ENCODE measurements around the gene CDH4. TPM values are rescaled to one million over a fixed set of nuclear protein-coding genes. Genes with fewer than 3 reads are reported as not detected.

CDH4 gene
- total RNA-seq, 1 experiment from 2014 or later: not detected

- Histone ChIP-seq H3K9me3 (ENCODE audit: low read length) (no peaks in the 10 kb centered on the region), H3K79me2 (ENCODE audit: low read length) (no peaks in the 10 kb centered on the region), H4K20me1 (ENCODE audit: insufficient read depth, low read depth, low read length) (no peaks in the 10 kb centered on the region), H2AFZ (ENCODE audit: low read length) (no peak overlapping the region), H3K9ac (ENCODE audit: low read length) (no peak overlapping the region), H3K36me3 (ENCODE audit: insufficient read depth, low read length) (no peaks in the 10 kb centered on the region), H3K4me1 (ENCODE audit: low read length) (no peaks in the 10 kb centered on the region), H3K4me3 (ENCODE audit: low read length) (no peak overlapping the region), H3K4me2 (ENCODE audit: low read depth, low read length, poor library complexity, severe bottlenecking) (no peak overlapping the region), H3K27me3 (ENCODE audit: low read length) (no peaks in the 10 kb centered on the region), H3K27ac (ENCODE audit: low read length) (no peak overlapping the region), H3K9me2 (replicated peaks; ENCODE audit: insufficient read depth, low read length) (no peaks in the 10 kb centered on the region)
- no peak for DNase-seq
These were observed 268.9 kb downstream of the CDH4 start for GRCh38 chr20:61520893-61521460.

DNA sequence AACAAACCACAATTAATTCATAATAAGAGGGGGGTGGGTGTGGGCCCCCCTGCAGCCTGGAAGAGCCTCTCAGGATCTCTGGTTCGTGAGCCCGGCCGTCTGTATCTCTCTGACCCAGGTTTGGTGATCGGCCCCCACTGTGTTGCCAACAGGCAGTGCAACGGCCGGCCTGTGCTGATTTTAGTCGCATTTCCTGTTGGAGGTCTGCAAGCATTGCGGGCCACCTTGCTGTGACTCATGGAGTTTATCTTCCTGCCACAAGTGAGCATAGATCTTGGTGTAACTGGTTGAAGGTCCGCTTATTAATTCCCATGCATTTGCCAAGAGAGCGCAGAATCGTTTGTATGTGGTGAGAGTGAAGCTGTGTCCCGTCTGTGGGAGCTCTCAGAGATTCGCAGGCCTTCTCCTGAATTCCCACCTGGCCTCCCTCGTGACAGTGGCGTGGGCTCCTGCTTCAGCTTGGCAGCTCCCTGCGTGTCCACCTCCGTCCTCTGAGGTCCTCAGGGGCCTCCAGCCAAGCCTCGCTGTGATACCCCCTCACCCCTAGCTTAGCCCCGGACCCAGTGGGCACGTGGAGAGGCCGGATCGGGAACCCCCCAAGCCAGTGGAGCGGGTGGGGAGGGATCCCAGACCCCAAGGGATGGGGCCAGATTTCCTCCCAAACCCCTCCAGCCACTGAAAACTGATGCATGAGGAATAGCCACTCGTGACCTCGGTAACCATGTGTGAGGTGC lies 269.8 kb downstream of the CDH4 start:
- Histone ChIP-seq H3K9ac (ENCODE audit: low read length) (no peak overlapping the region), H3K27me3 (ENCODE audit: low read length) (no peaks in the 10 kb centered on the region), H2AFZ (ENCODE audit: low read length) (no peak overlapping the region), H3K4me3 (ENCODE audit: low read length) (no peak overlapping the region), H3K9me2 (replicated peaks; ENCODE audit: insufficient read depth, low read length) (no peaks in the 10 kb centered on the region), H4K20me1 (ENCODE audit: insufficient read depth, low read depth, low read length) (no peaks in the 10 kb centered on the region), H3K36me3 (ENCODE audit: insufficient read depth, low read length) (no peaks in the 10 kb centered on the region), H3K79me2 (ENCODE audit: low read length) (no peaks in the 10 kb centered on the region), H3K9me3 (ENCODE audit: low read length) (no peaks in the 10 kb centered on the region), H3K4me2 (ENCODE audit: low read depth, low read length, poor library complexity, severe bottlenecking) (no peak overlapping the region), H3K4me1 (ENCODE audit: low read length) (no peaks in the 10 kb centered on the region), H3K27ac (ENCODE audit: low read length) (no peak overlapping the region)
- no peak for DNase-seq

DNA sequence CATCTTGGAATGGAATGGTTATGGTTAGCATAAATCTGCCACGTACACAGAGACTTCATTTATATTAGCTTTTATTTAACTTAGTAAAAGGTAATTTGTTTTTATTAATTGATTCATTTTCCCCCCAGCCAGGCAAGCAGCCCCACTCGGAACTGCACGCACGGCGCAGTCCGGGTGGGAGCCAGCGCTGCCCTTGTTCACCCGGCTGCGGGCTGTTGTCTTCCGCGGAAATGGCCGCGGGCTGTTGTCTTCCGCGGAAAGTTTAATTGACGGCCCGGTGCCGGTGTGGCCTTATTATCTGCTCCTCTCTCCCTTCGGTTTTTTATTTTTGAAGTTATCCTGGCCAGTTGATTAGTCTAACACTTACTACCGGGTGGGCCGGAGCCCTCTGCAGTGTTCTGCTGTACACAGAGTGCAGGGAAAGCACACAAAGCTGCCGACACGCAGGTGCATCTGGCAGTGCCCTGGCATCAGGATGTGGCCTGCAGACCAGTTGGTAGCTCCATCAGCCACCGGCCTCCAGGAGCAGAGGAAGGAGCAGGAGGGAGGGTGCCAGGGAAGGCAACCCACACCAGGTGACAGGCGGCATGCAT lies 270.5 kb downstream of the CDH4 start:
- Histone ChIP-seq H4K20me1 (ENCODE audit: insufficient read depth, low read depth, low read length) (no peaks in the 10 kb centered on the region), H3K27ac (ENCODE audit: low read length) (no peak overlapping the region), H3K9me3 (ENCODE audit: low read length) (no peaks in the 10 kb centered on the region), H3K9ac (ENCODE audit: low read length) (no peak overlapping the region), H3K27me3 (ENCODE audit: low read length) (no peaks in the 10 kb centered on the region), H3K4me3 (ENCODE audit: low read length) (no peak overlapping the region), H3K4me2 (ENCODE audit: low read depth, low read length, poor library complexity, severe bottlenecking) (no peak overlapping the region), H3K36me3 (ENCODE audit: insufficient read depth, low read length) (no peaks in the 10 kb centered on the region), H2AFZ (ENCODE audit: low read length) (no peak overlapping the region), H3K9me2 (replicated peaks; ENCODE audit: insufficient read depth, low read length) (no peaks in the 10 kb centered on the region), H3K79me2 (ENCODE audit: low read length) (no peaks in the 10 kb centered on the region), H3K4me1 (ENCODE audit: low read length) (no peaks in the 10 kb centered on the region)
- DNase-seq: no peak

- no peaks in the 10 kb centered on the region for H3K27me3 ChIP-seq (ENCODE audit: low read length)
- no peaks in the 10 kb centered on the region for H3K4me1 ChIP-seq (ENCODE audit: low read length)
- H3K4me3 ChIP-seq (ENCODE audit: low read length): no peak overlapping the region
- no peaks in the 10 kb centered on the region for H3K9me2 ChIP-seq (replicated peaks; ENCODE audit: insufficient read depth, low read length)
- no peak overlapping the region for H3K4me2 ChIP-seq (ENCODE audit: low read depth, low read length, poor library complexity, severe bottlenecking)
- no peaks in the 10 kb centered on the region for H4K20me1 ChIP-seq (ENCODE audit: insufficient read depth, low read depth, low read length)
- H3K36me3 ChIP-seq (ENCODE audit: insufficient read depth, low read length): no peaks in the 10 kb centered on the region
- no peak for DNase-seq
- H3K9ac ChIP-seq (ENCODE audit: low read length): no peak overlapping the region
- no peak overlapping the region for H2AFZ ChIP-seq (ENCODE audit: low read length)
- H3K9me3 ChIP-seq (ENCODE audit: low read length): no peaks in the 10 kb centered on the region
- H3K79me2 ChIP-seq (ENCODE audit: low read length): no peaks in the 10 kb centered on the region
- no peak overlapping the region for H3K27ac ChIP-seq (ENCODE audit: low read length)
These were observed 271.1 kb downstream of the CDH4 start for GRCh38 chr20:61523145-61523544.

GRCh38 chr20:61524951-61525666 lies 273.0 kb downstream of the CDH4 start:
- no peaks in the 10 kb centered on the region for H3K9me2 ChIP-seq (replicated peaks; ENCODE audit: insufficient read depth, low read length)
- no peak for DNase-seq
- no peaks in the 10 kb centered on the region for H3K4me1 ChIP-seq (ENCODE audit: low read length)
- H3K4me2 ChIP-seq (ENCODE audit: low read depth, low read length, poor library complexity, severe bottlenecking): no peak overlapping the region
- H3K27ac ChIP-seq (ENCODE audit: low read length): no peak overlapping the region
- no peak overlapping the region for H3K9ac ChIP-seq (ENCODE audit: low read length)
- H3K27me3 ChIP-seq (ENCODE audit: low read length): no peaks in the 10 kb centered on the region
- no peaks in the 10 kb centered on the region for H3K36me3 ChIP-seq (ENCODE audit: insufficient read depth, low read length)
- no peak overlapping the region for H2AFZ ChIP-seq (ENCODE audit: low read length)
- H3K4me3 ChIP-seq (ENCODE audit: low read length): no peak overlapping the region
- no peaks in the 10 kb centered on the region for H3K9me3 ChIP-seq (ENCODE audit: low read length)
- no peaks in the 10 kb centered on the region for H4K20me1 ChIP-seq (ENCODE audit: insufficient read depth, low read depth, low read length)
- H3K79me2 ChIP-seq (ENCODE audit: low read length): no peaks in the 10 kb centered on the region

- H3K9ac ChIP-seq (ENCODE audit: low read length): no peak overlapping the region
- no peaks in the 10 kb centered on the region for H3K36me3 ChIP-seq (ENCODE audit: insufficient read depth, low read length)
- no peak overlapping the region for H3K4me3 ChIP-seq (ENCODE audit: low read length)
- H3K27ac ChIP-seq (ENCODE audit: low read length): no peak overlapping the region
- no peak overlapping the region for H3K4me2 ChIP-seq (ENCODE audit: low read depth, low read length, poor library complexity, severe bottlenecking)
- no peaks in the 10 kb centered on the region for H3K27me3 ChIP-seq (ENCODE audit: low read length)
- H4K20me1 ChIP-seq (ENCODE audit: insufficient read depth, low read depth, low read length): no peaks in the 10 kb centered on the region
- no peaks in the 10 kb centered on the region for H3K79me2 ChIP-seq (ENCODE audit: low read length)
- H3K4me1 ChIP-seq (ENCODE audit: low read length): no peaks in the 10 kb centered on the region
- H3K9me3 ChIP-seq (ENCODE audit: low read length): no peaks in the 10 kb centered on the region
- no peak for DNase-seq
- H2AFZ ChIP-seq (ENCODE audit: low read length): no peak overlapping the region
- no peaks in the 10 kb centered on the region for H3K9me2 ChIP-seq (replicated peaks; ENCODE audit: insufficient read depth, low read length)
These were observed 273.8 kb downstream of the CDH4 start for GRCh38 chr20:61525781-61526431.

DNA sequence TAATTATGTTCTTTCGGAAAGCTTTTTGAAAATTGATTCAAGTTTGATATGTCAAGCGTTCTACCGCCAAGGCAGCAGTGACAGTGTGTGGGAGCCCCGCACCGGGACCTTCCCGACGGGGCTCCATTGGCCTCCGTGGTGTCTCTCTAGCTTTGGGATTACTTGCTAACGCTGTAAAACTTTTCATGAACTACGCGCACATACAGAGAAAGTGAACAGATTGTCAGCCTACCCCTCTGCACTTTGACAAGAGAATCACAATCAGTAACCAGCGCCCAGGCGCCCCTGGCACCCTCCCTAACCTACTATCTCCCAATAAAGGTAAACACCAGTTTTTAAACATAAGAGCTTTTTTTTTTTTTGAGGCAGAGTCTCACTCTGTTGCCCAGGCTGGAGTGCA lies 274.8 kb downstream of the CDH4 start:
- Histone ChIP-seq H3K9me3 (ENCODE audit: low read length) (no peaks in the 10 kb centered on the region), H3K36me3 (ENCODE audit: insufficient read depth, low read length) (no peaks in the 10 kb centered on the region), H2AFZ (ENCODE audit: low read length) (no peak overlapping the region)

GRCh38 chr20:61527626-61528025 lies 275.6 kb downstream of the CDH4 start:
- no peaks in the 10 kb centered on the region for H4K20me1 ChIP-seq (ENCODE audit: insufficient read depth, low read depth, low read length)
- H3K27ac ChIP-seq (ENCODE audit: low read length): no peak overlapping the region
- no peak for DNase-seq
- no peaks in the 10 kb centered on the region for H3K4me1 ChIP-seq (ENCODE audit: low read length)
- H3K27me3 ChIP-seq (ENCODE audit: low read length): no peaks in the 10 kb centered on the region
- H3K9me2 ChIP-seq (replicated peaks; ENCODE audit: insufficient read depth, low read length): no peaks in the 10 kb centered on the region
- H3K36me3 ChIP-seq (ENCODE audit: insufficient read depth, low read length): no peaks in the 10 kb centered on the region
- H2AFZ ChIP-seq (ENCODE audit: low read length): no peak overlapping the region
- no peaks in the 10 kb centered on the region for H3K79me2 ChIP-seq (ENCODE audit: low read length)
- no peak overlapping the region for H3K9ac ChIP-seq (ENCODE audit: low read length)
- H3K4me3 ChIP-seq (ENCODE audit: low read length): no peak overlapping the region
- no peak overlapping the region for H3K4me2 ChIP-seq (ENCODE audit: low read depth, low read length, poor library complexity, severe bottlenecking)
- no peaks in the 10 kb centered on the region for H3K9me3 ChIP-seq (ENCODE audit: low read length)

More for the DNA sequence above, 274.8 kb downstream of the CDH4 start:
- no peak overlapping the region for H3K9ac ChIP-seq (ENCODE audit: low read length)
- H3K4me2 ChIP-seq (ENCODE audit: low read depth, low read length, poor library complexity, severe bottlenecking): no peak overlapping the region
- no peaks in the 10 kb centered on the region for H3K27me3 ChIP-seq (ENCODE audit: low read length)
- no peak overlapping the region for H3K4me3 ChIP-seq (ENCODE audit: low read length)
- H3K4me1 ChIP-seq (ENCODE audit: low read length): no peaks in the 10 kb centered on the region
- no peaks in the 10 kb centered on the region for H3K9me2 ChIP-seq (replicated peaks; ENCODE audit: insufficient read depth, low read length)
- DNase-seq: no peak
- H3K27ac ChIP-seq (ENCODE audit: low read length): no peak overlapping the region
- H3K79me2 ChIP-seq (ENCODE audit: low read length): no peaks in the 10 kb centered on the region
- H4K20me1 ChIP-seq (ENCODE audit: insufficient read depth, low read depth, low read length): no peaks in the 10 kb centered on the region

Measured in Karpas-422 (cell line).